K562 (cell line): ENCODE measurements around the gene CTF1. TPM values are rescaled to one million over a fixed set of nuclear protein-coding genes. Genes with fewer than 3 reads are reported as not detected.
A peak's percentile ranks its signal among the peaks of the same experiment; 100 is the strongest.

Experiments
- ATAC-seq: fragments of 200-7000 bp; cut with Tn5 transposase; 3 replicates; pipeline ENCODE4 v1.9.1; 2020; ENCODE audit warnings: moderate library complexity
- BruUV-seq: library from RNA; stranded (reverse); fragments of 400-500 nt; replicated peaks from 2 replicates; lab custom pipeline; 2021; lab: Mats Ljungman, UMichigan
- CTCF ChIA-PET: fragments of 300-600 bp; formaldehyde crosslinking; extraction: SDS; loops from one replicate; lab custom pipeline; 2021; ENCODE audit warnings: low intra/inter-chr PET ratio; lab: Yijun Ruan, JAX
- POLR2A ChIA-PET: fragments of 300-600, 350-650 bp; sonication (Branson Sonifier 250); formaldehyde crosslinking; extraction: SDS; loops from one replicate; lab custom pipeline; 2021; ENCODE audit warnings: antibody characterized with exemption, inconsistent platforms; lab: Yijun Ruan, JAX
- DNase-seq, 4 experiments: peaks; one replicate each; pipeline versions ENCODE4 v3.0.0 to v3.0.0-alpha.2; 2011 to 2018; ENCODE audit warnings: low spot score in 3 of 4, mixed read lengths in 3 of 4; ENCODE audit errors: extremely low read depth in 1 of 4
- FAIRE-seq: peaks from 2 replicates; lab custom pipeline; 2011; peaks lifted over from hg19 to GRCh38; lab: Jason Lieb, UNC
- H2AFZ ChIP-seq: 2 replicates; pipeline ENCODE4 v1.6.0; 2011; ENCODE audit warnings: low read depth, low read length, control low read depth, inconsistent platforms
- H3K27ac ChIP-seq: fragments of 200-600 bp; 3 replicates; pipeline ENCODE4 v1.8.0; 2011; ENCODE audit warnings: low read depth, mild to moderate bottlenecking, control low read depth, inconsistent platforms, low read length, moderate library complexity, mixed read lengths; ENCODE audit errors: extremely low read depth
- H3K27me3 ChIP-seq, 2 experiments: fragments of 300-600 bp in 1 of 2; 2 replicates in 1 of 2; 3 replicates in 1 of 2; pipeline versions ENCODE4 v1.6.0 to v1.8.0; 2011; ENCODE audit warnings: inconsistent platforms in 2 of 2, low read length in 2 of 2, mild to moderate bottlenecking in 1 of 2, mixed read lengths in 1 of 2, moderate library complexity in 1 of 2; ENCODE audit not compliant: control insufficient read depth in 2 of 2, insufficient read depth in 2 of 2
- H3K36me3 ChIP-seq: fragments of 300-600 bp; 3 replicates; pipeline ENCODE4 v1.8.0; 2011; ENCODE audit warnings: mild to moderate bottlenecking, low read length, inconsistent platforms; ENCODE audit not compliant: control insufficient read depth, insufficient read depth
- H3K4me1 ChIP-seq, 2 experiments: fragments of 200-600 bp in 1 of 2; replicated peaks in 1 of 2; 2 replicates in 1 of 2; 3 replicates in 1 of 2; pipeline versions ENCODE4 v1.5.1 to v1.8.0; 2011; ENCODE audit warnings: inconsistent platforms in 2 of 2, low read length in 2 of 2, mild to moderate bottlenecking in 1 of 2, mixed read lengths in 1 of 2, moderate library complexity in 1 of 2; ENCODE audit not compliant: control insufficient read depth in 2 of 2, insufficient read depth in 2 of 2
- H3K4me2 ChIP-seq: 2 replicates; pipeline ENCODE4 v1.6.1; 2011; ENCODE audit warnings: low read length, control low read depth, inconsistent platforms, mixed read lengths; ENCODE audit not compliant: insufficient read depth
- H3K4me3 ChIP-seq: fragments of 200-600 bp; sonication (generic), shearing (Covaris generic); 2 replicates; pipeline ENCODE4 v1.5.1; 2016; ENCODE audit warnings: control low read depth, inconsistent platforms
- H3K79me2 ChIP-seq: fragments of 200-600 bp; 3 replicates; pipeline ENCODE4 v1.8.0; 2011; ENCODE audit warnings: low read length, inconsistent platforms; ENCODE audit not compliant: control insufficient read depth, insufficient read depth
- H3K9ac ChIP-seq, 2 experiments: 2 replicates each; pipeline versions ENCODE4 v1.6.0 to v1.6.1; 2011; ENCODE audit warnings: low read depth in 2 of 2, low read length in 2 of 2, control low read depth in 1 of 2, inconsistent platforms in 1 of 2, mild to moderate bottlenecking in 1 of 2, mixed read lengths in 1 of 2; ENCODE audit not compliant: insufficient read depth in 1 of 2
- H3K9me1 ChIP-seq: one replicate; pipeline ENCODE4 v1.6.0; 2011; ENCODE audit warnings: inconsistent platforms, mild to moderate bottlenecking, low read length, moderate library complexity; ENCODE audit not compliant: control insufficient read depth, insufficient read depth
- H3K9me3 ChIP-seq: replicated peaks from 2 replicates; pipeline ENCODE4 v1.5.1; 2011; ENCODE audit warnings: low read depth, low read length, inconsistent platforms; ENCODE audit not compliant: control insufficient read depth, insufficient read depth
- H4K20me1 ChIP-seq: replicated peaks from 2 replicates; pipeline ENCODE4 v1.6.1; 2011; ENCODE audit warnings: low read length, inconsistent platforms, mixed read lengths; ENCODE audit not compliant: control insufficient read depth, insufficient read depth
- KDM4B ChIP-seq, 2 experiments: fragments of 450-650 bp in 1 of 2; sonication (generic) in 1 of 2; IDR thresholded peaks; 2 replicates each; pipeline ENCODE4 v1.6.1; 2016 to 2017; ENCODE audit warnings: borderline replicate concordance in 2 of 2, antibody characterized with exemption in 1 of 2, low read depth in 1 of 2, mild to moderate bottlenecking in 1 of 2
- THRAP3 ChIP-seq: fragments of 450-650 bp; IDR thresholded peaks from 2 replicates; pipeline ENCODE4 v1.6.1; 2016; ENCODE audit warnings: mild to moderate bottlenecking, inconsistent platforms, borderline replicate concordance
- WGBS: fragments of 100-300 bp; shearing (Covaris generic); methylation state at CpG from one replicate; pipeline ENCODE4 v1.1.6; 2016; ENCODE audit warnings: low coverage, mixed read lengths; ENCODE audit not compliant: insufficient coverage; ENCODE audit errors: missing lambda C conversion rate; 5-methylcytosine and 5-hydroxymethylcytosine counted together
- in situ Hi-C: fragments of 300-500 bp; cut with MboI; formaldehyde crosslinking; loops from 4 replicates; pipeline ENCODE4 v1.15.0; 2018; ENCODE audit warnings: inconsistent platforms, mixed read lengths
- intact Hi-C: fragments of 100-400 bp; cut with micrococcal nuclease; formaldehyde crosslinking; loops from 2 replicates; pipeline ENCODE4 v1.14.2; 2022
- polyA plus RNA-seq, 8 experiments: library from polyadenylated mRNA; depleted of rRNA in 4 of 8; stranded (reverse) in 5 of 8; unstranded in 3 of 8; fragments of >200 nt; fragmentation: Nextera tagmentation in 2 of 8; fragmentation: Illumina TruSeq in 1 of 8; extraction: Ambion mirVana in 2 of 8; extraction: Trizol in 1 of 8; gene quantifications; 2 replicates each; pipeline versions ENCODE4 v1.2.1 to v1.2.3, GENCODE V29; 2011 to 2014; ENCODE audit warnings: inconsistent platforms in 1 of 8, missing spikeins in 1 of 8
- total RNA-seq, 7 experiments: library from RNA; depleted of rRNA in 6 of 7; stranded (reverse); fragments of >200 nt in 6 of 7; fragmentation: Illumina TruSeq in 2 of 7; extraction: Trizol in 2 of 7; gene quantifications; 2 replicates each; pipeline versions ENCODE4 v1.2.1 to v1.2.3, GENCODE V29; 2011 to 2021; ENCODE audit warnings: low replicate concordance in 1 of 7
- TF ChIP-seq, protein P1 (sequence below): fragments of 450-650 bp; formaldehyde crosslinking; conservative IDR thresholded peaks from 2 replicates; pipeline ENCODE4 v1.4.0; 2022; ENCODE audit warnings: mild to moderate bottlenecking, missing genetic modification characterization
- TF ChIP-seq, protein P2 (sequence below): IDR thresholded peaks from 2 replicates; pipeline ENCODE4 v1.6.1; 2016; ENCODE audit warnings: missing genetic modification characterization, missing compliant biosample characterization

The CTF1 gene
- total and polyA plus RNA-seq, 9 of the 15 experiments (the other 6 are each of a cell fraction or from before 2014, with no cell fraction given): 0.24 to 2.5 (median 0.44) TPM

DNA sequence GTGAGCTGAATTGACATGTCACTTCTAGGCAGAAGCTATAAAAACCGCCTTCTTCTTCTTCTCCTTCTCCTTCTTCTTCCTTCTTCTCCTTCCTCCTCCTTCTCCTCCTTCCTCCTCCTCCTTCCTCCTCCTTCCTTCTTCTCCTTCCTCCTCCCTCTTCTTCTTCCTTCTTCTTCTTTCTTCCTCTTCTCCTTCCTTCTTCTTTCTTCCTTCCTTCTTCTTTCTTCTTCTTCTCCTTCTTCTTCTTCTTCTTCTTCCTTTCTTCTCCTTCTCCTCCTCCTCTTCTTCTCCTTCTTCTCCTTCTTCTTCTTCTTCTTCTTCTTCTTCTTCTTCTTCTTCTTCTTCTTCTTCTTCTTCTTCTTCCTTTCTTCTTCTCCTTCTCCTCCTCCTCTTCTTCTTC, 22.2 kb downstream of the CTF1 start:
- Histone ChIP-seq H2AFZ (no peak overlapping the region), H3K4me2 (no peak overlapping the region), H3K27ac (no peak overlapping the region), H3K4me1 (peaks cover 3 to 12% of the 10 kb centered on the region in 2 experiments; a peak in 3 of 5 replicates)
- CTCF ChIA-PET: no interaction called here
- TF ChIP-seq, protein P1, sequence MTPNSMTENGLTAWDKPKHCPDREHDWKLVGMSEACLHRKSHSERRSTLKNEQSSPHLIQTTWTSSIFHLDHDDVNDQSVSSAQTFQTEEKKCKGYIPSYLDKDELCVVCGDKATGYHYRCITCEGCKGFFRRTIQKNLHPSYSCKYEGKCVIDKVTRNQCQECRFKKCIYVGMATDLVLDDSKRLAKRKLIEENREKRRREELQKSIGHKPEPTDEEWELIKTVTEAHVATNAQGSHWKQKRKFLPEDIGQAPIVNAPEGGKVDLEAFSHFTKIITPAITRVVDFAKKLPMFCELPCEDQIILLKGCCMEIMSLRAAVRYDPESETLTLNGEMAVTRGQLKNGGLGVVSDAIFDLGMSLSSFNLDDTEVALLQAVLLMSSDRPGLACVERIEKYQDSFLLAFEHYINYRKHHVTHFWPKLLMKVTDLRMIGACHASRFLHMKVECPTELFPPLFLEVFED (CRISPR knock-in tag): peak; percentile 40; the same call in 1 of the 2 replicates
- TF ChIP-seq, protein P2, sequence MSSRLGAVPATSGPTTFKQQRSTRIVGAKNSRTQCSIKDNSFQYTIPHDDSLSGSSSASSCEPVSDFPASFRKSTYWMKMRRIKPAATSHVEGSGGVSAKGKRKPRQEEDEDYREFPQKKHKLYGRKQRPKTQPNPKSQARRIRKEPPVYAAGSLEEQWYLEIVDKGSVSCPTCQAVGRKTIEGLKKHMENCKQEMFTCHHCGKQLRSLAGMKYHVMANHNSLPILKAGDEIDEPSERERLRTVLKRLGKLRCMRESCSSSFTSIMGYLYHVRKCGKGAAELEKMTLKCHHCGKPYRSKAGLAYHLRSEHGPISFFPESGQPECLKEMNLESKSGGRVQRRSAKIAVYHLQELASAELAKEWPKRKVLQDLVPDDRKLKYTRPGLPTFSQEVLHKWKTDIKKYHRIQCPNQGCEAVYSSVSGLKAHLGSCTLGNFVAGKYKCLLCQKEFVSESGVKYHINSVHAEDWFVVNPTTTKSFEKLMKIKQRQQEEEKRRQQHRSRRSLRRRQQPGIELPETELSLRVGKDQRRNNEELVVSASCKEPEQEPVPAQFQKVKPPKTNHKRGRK: peak; percentile 65
- no peak for TF ChIP-seq KDM4B (IDR thresholded peaks at IDR 0.05; ENCODE audit: borderline replicate concordance in 2 of 2, low read depth in 1 of 2)
- 0 out of 2 replicates have a peak, but pooled peaks have one; percentile 42 for TF ChIP-seq THRAP3
- TF ChIP-seq, all 486 proteins: peak for 3
- ATAC-seq (no peak), DNase-seq (no peak), FAIRE-seq (no peak)
- H3K9me1 ChIP-seq: no peaks in the 10 kb centered on the region
- peaks cover 6% of the 10 kb centered on the region; the same call in 2 of the 3 replicates for H3K79me2 ChIP-seq
- no peaks in the 10 kb centered on the region; a peak in 1 of 5 replicates for H3K27me3 ChIP-seq
- POLR2A ChIA-PET: interaction anchor here (1.5 kb wide), 1 partner anchor 12 kb away, joined by 4 read pairs; no protein-coding TSS in a partner anchor
- H3K36me3 ChIP-seq: peaks cover 6% of the 10 kb centered on the region; the same call in 1 of the 3 replicates
- intact Hi-C loops: no loop called here
- in situ Hi-C loops: no loop called here
- H3K9ac ChIP-seq: no peak overlapping the region
- H4K20me1 ChIP-seq: 0 out of 2 replicates have a peak, but pooled peaks cover 3% of the 10 kb centered on the region
- BruUV-seq: no TSS peak
- WGBS: no CpG with 5 or more reads among the region's 1 CpG
- no peak overlapping the region for H3K4me3 ChIP-seq
- H3K9me3 ChIP-seq: no peaks in the 10 kb centered on the region
